Measurements from ENCODE around the gene MEGF11. TPM values are rescaled to one million over a fixed set of nuclear protein-coding genes. Genes with fewer than 3 reads are reported as not detected.

Gene MEGF11
- total and polyA plus RNA-seq, 10 donors, result 0.02 to 0.61 (median 0.23) TPM; not detected in 4

DNA sequence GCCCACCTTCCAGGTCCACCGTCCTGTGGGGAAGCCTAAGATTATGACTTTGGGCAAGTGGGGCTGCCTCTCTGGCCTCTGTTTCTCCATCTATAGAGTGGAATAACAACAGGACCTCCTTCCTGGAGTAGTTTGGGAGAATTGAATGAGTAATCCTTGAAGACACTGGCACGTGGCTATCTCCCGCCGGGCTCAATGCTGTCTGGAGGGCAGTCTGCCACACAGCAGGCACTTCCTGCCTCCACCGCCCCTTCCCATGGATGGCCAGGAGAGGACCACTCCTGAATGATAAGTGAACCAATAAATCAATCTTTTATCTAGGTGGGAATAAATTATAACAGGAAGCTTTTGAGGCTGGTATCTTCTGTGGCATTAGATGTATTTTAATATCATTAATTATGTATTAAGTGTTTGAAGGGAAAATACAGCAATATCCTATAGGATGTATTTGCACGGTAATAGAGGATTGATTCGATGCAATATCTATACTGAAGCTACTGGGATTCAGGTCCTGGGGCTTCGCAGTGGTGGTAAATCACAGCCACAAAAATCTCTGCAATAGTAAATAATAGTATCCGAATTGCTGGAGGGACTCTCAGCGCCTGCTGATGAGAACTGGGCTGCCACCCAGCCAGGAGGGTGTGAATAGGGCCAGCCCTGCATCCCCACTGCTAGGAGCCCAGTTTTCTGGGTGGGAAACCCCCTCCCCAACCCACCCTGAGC, 15.9 kb downstream of the MEGF11 start:
- DNase-seq, result peak; percentile 38
- no peak for TF ChIP-seq POLR2AphosphoS5 (IDR thresholded peaks at IDR 0.05)
- TF ChIP-seq POLR2A (IDR thresholded peaks at IDR 0.05), result no peak
- TF ChIP-seq, protein P1, sequence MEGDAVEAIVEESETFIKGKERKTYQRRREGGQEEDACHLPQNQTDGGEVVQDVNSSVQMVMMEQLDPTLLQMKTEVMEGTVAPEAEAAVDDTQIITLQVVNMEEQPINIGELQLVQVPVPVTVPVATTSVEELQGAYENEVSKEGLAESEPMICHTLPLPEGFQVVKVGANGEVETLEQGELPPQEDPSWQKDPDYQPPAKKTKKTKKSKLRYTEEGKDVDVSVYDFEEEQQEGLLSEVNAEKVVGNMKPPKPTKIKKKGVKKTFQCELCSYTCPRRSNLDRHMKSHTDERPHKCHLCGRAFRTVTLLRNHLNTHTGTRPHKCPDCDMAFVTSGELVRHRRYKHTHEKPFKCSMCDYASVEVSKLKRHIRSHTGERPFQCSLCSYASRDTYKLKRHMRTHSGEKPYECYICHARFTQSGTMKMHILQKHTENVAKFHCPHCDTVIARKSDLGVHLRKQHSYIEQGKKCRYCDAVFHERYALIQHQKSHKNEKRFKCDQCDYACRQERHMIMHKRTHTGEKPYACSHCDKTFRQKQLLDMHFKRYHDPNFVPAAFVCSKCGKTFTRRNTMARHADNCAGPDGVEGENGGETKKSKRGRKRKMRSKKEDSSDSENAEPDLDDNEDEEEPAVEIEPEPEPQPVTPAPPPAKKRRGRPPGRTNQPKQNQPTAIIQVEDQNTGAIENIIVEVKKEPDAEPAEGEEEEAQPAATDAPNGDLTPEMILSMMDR (IDR thresholded peaks at IDR 0.05 in 8 of 11, conservative IDR thresholded peaks at IDR 0.05 in 3 of 11), result no peak
- Histone ChIP-seq H3K36me3 (no peaks in the 10 kb centered on the region), H3K9me3 (no peaks in the 10 kb centered on the region), H3K4me1 (no peaks in the 10 kb centered on the region), H3K27me3 (replicated peaks in 1 of 7) (peaks cover 0 to 51% (median 0%) of the 10 kb centered on the region in 7 donors), H3K27ac (no peak overlapping the region), H3K4me3 (no peak overlapping the region)
- intact Hi-C loops (cut with DNase I; ENCODE audit: low total_unique reads), result no loop called here
- WGBS, 5 donors, result 73 to 82% (median 76%) methylated on average over 10 of the region's 10 CpGs

DNA sequence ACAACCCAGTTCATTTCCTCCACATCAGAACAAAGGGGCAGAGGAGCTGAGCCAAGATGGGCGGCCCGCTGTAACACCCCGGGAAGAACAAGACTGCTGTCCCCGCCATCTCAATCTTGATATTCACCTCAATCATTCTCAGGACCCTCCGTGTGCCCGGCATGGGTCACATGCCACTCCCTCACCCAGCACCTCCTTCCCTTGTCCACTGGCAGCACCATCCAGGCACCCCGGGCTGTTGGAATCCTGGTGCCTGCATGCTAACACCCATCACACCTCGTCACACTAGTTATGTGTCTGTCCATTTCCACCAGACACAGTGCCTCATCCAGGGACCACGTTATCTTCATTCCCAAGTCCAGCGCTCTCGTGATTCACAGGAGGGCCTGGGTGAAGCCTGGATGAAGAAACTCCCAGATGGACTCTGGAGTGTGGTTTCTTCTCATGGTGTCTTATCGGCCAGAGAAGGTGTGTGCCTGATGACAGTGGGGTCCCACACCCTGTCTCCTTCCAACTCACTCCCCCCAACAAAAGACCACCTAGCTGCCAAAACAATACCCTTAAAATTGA, 16.7 kb downstream of the MEGF11 start:
- H3K27me3 ChIP-seq (replicated peaks in 1 of 7), result peaks cover 0 to 51% (median 0%) of the 10 kb centered on the region in 7 donors
- intact Hi-C loops (cut with DNase I; ENCODE audit: low total_unique reads), result no loop called here
- H3K9me3 ChIP-seq, result no peaks in the 10 kb centered on the region
- H3K27ac ChIP-seq, result no peak overlapping the region
- WGBS, 5 donors, result 69 to 80% (median 77%) methylated on average over 12 of the region's 12 CpGs
- H3K36me3 ChIP-seq, result no peaks in the 10 kb centered on the region
- H3K4me1 ChIP-seq, result no peaks in the 10 kb centered on the region
- TF ChIP-seq, protein P1 (IDR thresholded peaks at IDR 0.05 in 8 of 11, conservative IDR thresholded peaks at IDR 0.05 in 3 of 11), result no peak
- TF ChIP-seq POLR2AphosphoS5 (IDR thresholded peaks at IDR 0.05) (no peak), POLR2A (IDR thresholded peaks at IDR 0.05) (no peak)
- DNase-seq, result peak; percentile 36
- H3K4me3 ChIP-seq, result no peak overlapping the region

DNA sequence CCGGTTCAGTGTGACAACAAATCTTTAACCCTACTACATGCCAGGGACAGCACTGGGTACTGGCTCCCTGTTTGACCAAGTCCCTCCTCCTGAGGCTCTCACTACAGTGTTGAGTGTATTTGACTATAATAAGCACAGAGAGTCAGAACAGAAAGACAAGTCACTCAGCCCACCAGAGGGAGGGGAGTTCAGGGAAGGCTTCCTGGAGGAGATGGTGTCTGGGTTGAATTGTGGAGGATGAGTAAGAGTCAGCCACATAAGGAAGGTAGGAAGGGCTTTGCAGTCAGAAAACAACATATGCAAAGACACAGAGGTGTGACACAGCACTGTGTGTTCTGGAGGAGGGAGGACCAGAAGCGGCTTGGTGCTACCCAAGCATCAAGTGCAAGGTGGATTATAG, 17.7 kb downstream of the MEGF11 start:
- no peak overlapping the region for H3K4me3 ChIP-seq
- DNase-seq, result no peak
- no peaks in the 10 kb centered on the region for H3K4me1 ChIP-seq
- no peak for TF ChIP-seq POLR2AphosphoS5 (IDR thresholded peaks at IDR 0.05)
- TF ChIP-seq, protein P1 (IDR thresholded peaks at IDR 0.05 in 8 of 11, conservative IDR thresholded peaks at IDR 0.05 in 3 of 11), result no peak
- TF ChIP-seq POLR2A (IDR thresholded peaks at IDR 0.05), result no peak
- intact Hi-C loops (cut with DNase I; ENCODE audit: low total_unique reads), result no loop called here
- peaks cover 0 to 45% (median 0%) of the 10 kb centered on the region in 7 donors for H3K27me3 ChIP-seq (replicated peaks in 1 of 7)
- no peaks in the 10 kb centered on the region for H3K9me3 ChIP-seq
- no peak overlapping the region for H3K27ac ChIP-seq
- H3K36me3 ChIP-seq, result no peaks in the 10 kb centered on the region
- 58 to 79% (median 73%) methylated on average over 2 of the region's 2 CpGs for WGBS, 5 donors

DNA sequence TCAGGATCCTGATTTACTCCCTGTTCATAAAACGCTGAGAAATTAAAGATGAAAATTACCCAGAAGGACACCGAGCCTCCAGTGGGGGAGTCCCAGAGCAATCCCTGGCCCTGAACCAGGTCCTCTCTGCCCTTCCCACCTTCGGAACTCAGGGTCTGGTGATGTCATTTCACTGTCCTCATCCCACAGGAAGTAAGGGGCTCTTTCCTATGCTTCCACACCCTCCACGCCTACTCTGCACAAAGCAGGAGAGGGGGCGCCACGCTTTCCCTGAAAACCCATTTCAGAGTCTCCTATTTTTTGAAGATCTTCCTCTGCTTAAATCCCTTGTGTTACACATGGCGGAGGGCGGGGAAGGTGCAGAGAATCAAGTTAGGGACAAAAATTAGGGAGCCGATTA, 18.8 kb downstream of the MEGF11 start:
- TF ChIP-seq POLR2AphosphoS5 (IDR thresholded peaks at IDR 0.05), result no peak
- no peak for TF ChIP-seq POLR2A (IDR thresholded peaks at IDR 0.05)
- TF ChIP-seq, protein P1 (IDR thresholded peaks at IDR 0.05 in 8 of 11, conservative IDR thresholded peaks at IDR 0.05 in 3 of 11), result no peak
- H3K9me3 ChIP-seq, result no peaks in the 10 kb centered on the region
- H3K36me3 ChIP-seq, result no peaks in the 10 kb centered on the region
- no peak overlapping the region for H3K27ac ChIP-seq
- no peaks in the 10 kb centered on the region for H3K4me1 ChIP-seq
- no peak overlapping the region for H3K4me3 ChIP-seq
- intact Hi-C loops (cut with DNase I; ENCODE audit: low total_unique reads), result no loop called here
- WGBS, 5 donors, result 65 to 77% (median 68%) methylated on average over 9 of the region's 9 CpGs
- DNase-seq, result peak; percentile 8
- H3K27me3 ChIP-seq (replicated peaks in 1 of 7), result peaks cover 0 to 41% (median 0%) of the 10 kb centered on the region in 7 donors
